Keratinocyte (primary cell): ENCODE measurements around the gene UFD1. TPM values are rescaled to one million over a fixed set of nuclear protein-coding genes. Genes with fewer than 3 reads are reported as not detected.

ENCODE experiments used
- DNase-seq: peaks from one replicate; pipeline ENCODE4 v3.0.0-alpha.2; 2011; ENCODE audit warnings: low read depth, missing footprints, low spot score
- FAIRE-seq: peaks from 2 replicates; lab custom pipeline; 2011; peaks lifted over from hg19 to GRCh38; lab: Jason Lieb, UNC
- H2AFZ ChIP-seq: 2 replicates; pipeline ENCODE4 v1.6.0; 2012; ENCODE audit warnings: low read length, control low read depth, inconsistent platforms; ENCODE audit not compliant: control insufficient read depth
- H3K27ac ChIP-seq: 2 replicates; pipeline ENCODE4 v1.5.1; 2011; ENCODE audit warnings: low read length; ENCODE audit not compliant: control insufficient read depth, insufficient read depth
- H3K27me3 ChIP-seq: 3 replicates; pipeline ENCODE4 v1.6.0; 2011; ENCODE audit warnings: low read length; ENCODE audit not compliant: control insufficient read depth, insufficient read depth; ENCODE audit errors: extremely low read depth
- H3K36me3 ChIP-seq, 2 experiments: 2 replicates in 1 of 2; 3 replicates in 1 of 2; pipeline ENCODE4 v1.5.1; 2011; ENCODE audit warnings: low read length in 2 of 2, mild to moderate bottlenecking in 1 of 2; ENCODE audit not compliant: control insufficient read depth in 2 of 2, insufficient read depth in 2 of 2; ENCODE audit errors: extremely low read depth in 1 of 2
- H3K4me1 ChIP-seq: 3 replicates; pipeline ENCODE4 v1.5.1; 2011; ENCODE audit warnings: low read length; ENCODE audit not compliant: control insufficient read depth, insufficient read depth; ENCODE audit errors: extremely low read depth
- H3K4me2 ChIP-seq: 3 replicates; pipeline ENCODE4 v1.6.0; 2011; ENCODE audit warnings: low read depth, low read length; ENCODE audit not compliant: control insufficient read depth, insufficient read depth; ENCODE audit errors: extremely low read depth
- H3K4me3 ChIP-seq, 3 experiments: fragments of 200-600 bp in 1 of 3; sonication (generic) in 1 of 3; 2 replicates in 2 of 3; 3 replicates in 1 of 3; pipeline ENCODE4 v1.5.1; 2011 to 2016; ENCODE audit warnings: low read length in 3 of 3, mild to moderate bottlenecking in 3 of 3, control low read depth in 2 of 3, inconsistent platforms in 1 of 3, low read depth in 1 of 3, mixed read lengths in 1 of 3, mixed run types in 1 of 3, moderate library complexity in 1 of 3; ENCODE audit not compliant: control insufficient read depth in 2 of 3, insufficient read depth in 2 of 3; ENCODE audit errors: extremely low read depth in 1 of 3
- H3K79me2 ChIP-seq: 2 replicates; pipeline ENCODE4 v1.6.0; 2012; ENCODE audit warnings: low read length; ENCODE audit not compliant: control insufficient read depth, insufficient read depth
- H3K9ac ChIP-seq: 3 replicates; pipeline ENCODE4 v1.6.0; 2011; ENCODE audit warnings: low read length; ENCODE audit not compliant: control insufficient read depth, insufficient read depth; ENCODE audit errors: extremely low read depth
- H3K9me1 ChIP-seq: 3 replicates; pipeline ENCODE4 v1.6.0; 2011; ENCODE audit warnings: low read length; ENCODE audit not compliant: control insufficient read depth, insufficient read depth; ENCODE audit errors: extremely low read depth
- H3K9me3 ChIP-seq: 2 replicates; pipeline ENCODE4 v1.5.1; 2012; ENCODE audit warnings: low read depth, low read length; ENCODE audit not compliant: control insufficient read depth
- H4K20me1 ChIP-seq: 3 replicates; pipeline ENCODE4 v1.6.0; 2011; ENCODE audit warnings: low read length; ENCODE audit not compliant: control insufficient read depth, insufficient read depth; ENCODE audit errors: extremely low read depth
- CTCF ChIP-seq, 3 experiments: IDR thresholded peaks in 1 of 3; conservative IDR thresholded peaks in 1 of 3; optimal IDR thresholded peaks in 1 of 3; 2 replicates in 2 of 3; 3 replicates in 1 of 3; pipeline versions ENCODE3 to v1.5.1; 2011; ENCODE audit warnings: low read length in 3 of 3, mild to moderate bottlenecking in 3 of 3, moderate library complexity in 2 of 3, control low read depth in 1 of 3, inconsistent platforms in 1 of 3; ENCODE audit not compliant: insufficient read depth in 2 of 3; ENCODE audit errors: extremely low read depth in 1 of 3
- EZH2 ChIP-seq: IDR thresholded peaks from one replicate; pipeline ENCODE4 v1.6.1; 2012; ENCODE audit warnings: inconsistent platforms, mild to moderate bottlenecking, low read length, moderate library complexity
- dilution Hi-C: fragments of 300-500 bp; cut with MboI; formaldehyde crosslinking; loops from one replicate; pipeline ENCODE4 v1.7.0; 2020; ENCODE audit warnings: low sequenced_read_pairs; ENCODE audit not compliant: extremely low pct_ligation_motif_present
- polyA plus RNA-seq, 5 experiments: library from polyadenylated mRNA; depleted of rRNA in 3 of 5; stranded (reverse) in 3 of 5; stranded (forward) in 1 of 5; unstranded in 1 of 5; fragments of >200 nt; gene quantifications; 1 replicate in 1 of 5; 2 replicates in 3 of 5; 3 replicates in 1 of 5; pipeline versions ENCODE4 v1.2.1 to v1.2.3, GENCODE V29; 2011 to 2012; ENCODE audit warnings: missing spikeins in 2 of 5, low read depth in 1 of 5, low replicate concordance in 1 of 5

Gene UFD1
- polyA plus RNA-seq, 1 donor (not counting 4 experiments of a cell fraction or from before 2014, with no cell fraction given): 145 TPM

- Histone ChIP-seq H3K27ac (no peak overlapping the region), H3K36me3 (peaks cover 30 to 32% of the 10 kb centered on the region in 2 experiments), H3K4me3 (no peak overlapping the region), H3K4me1 (no peaks in the 10 kb centered on the region), H4K20me1 (no peaks in the 10 kb centered on the region), H3K79me2 (no peaks in the 10 kb centered on the region), H3K27me3 (no peaks in the 10 kb centered on the region), H3K9me1 (no peaks in the 10 kb centered on the region), H3K4me2 (no peak overlapping the region), H3K9ac (no peak overlapping the region), H2AFZ (no peak overlapping the region), H3K9me3 (no peaks in the 10 kb centered on the region)
- DNase-seq (no peak), FAIRE-seq (no peak)
- dilution Hi-C loops: loop anchor here (10.0 kb wide), 1 partner anchor 63 kb away; the partner anchor contains the start of gene CLDN5
- TF ChIP-seq CTCF (optimal IDR thresholded peaks at IDR 0.05 in 1 of 3, IDR thresholded peaks at IDR 0.05 in 1 of 3, conservative IDR thresholded peaks at IDR 0.05 in 1 of 3; ENCODE audit: extremely low read depth in 1 of 3, insufficient read depth in 2 of 3, low read length in 3 of 3) (no peak), EZH2 (no peak)
Measured at GRCh38 chr22:19461506-19461905, 17.5 kb downstream of the UFD1 start.

- H3K79me2 ChIP-seq: no peaks in the 10 kb centered on the region
- no peak for DNase-seq
- FAIRE-seq: no peak
- dilution Hi-C loops: loop anchor here (10.0 kb wide), 1 partner anchor 65 kb away; the partner anchor contains the start of gene CLDN5
- TF ChIP-seq EZH2 (no peak), CTCF (optimal IDR thresholded peaks at IDR 0.05 in 1 of 3, IDR thresholded peaks at IDR 0.05 in 1 of 3, conservative IDR thresholded peaks at IDR 0.05 in 1 of 3; ENCODE audit: extremely low read depth in 1 of 3, insufficient read depth in 2 of 3, low read length in 3 of 3) (no peak)
- peaks cover 33% of the 10 kb centered on the region in 2 experiments for H3K36me3 ChIP-seq
- H3K4me2 ChIP-seq: no peak overlapping the region
- no peak overlapping the region for H3K9ac ChIP-seq
- no peak overlapping the region for H3K4me3 ChIP-seq
- no peaks in the 10 kb centered on the region for H4K20me1 ChIP-seq
- H3K27me3 ChIP-seq: no peaks in the 10 kb centered on the region
- H3K4me1 ChIP-seq: peaks cover 10% of the 10 kb centered on the region
- H3K27ac ChIP-seq: no peak overlapping the region
- H3K9me1 ChIP-seq: no peaks in the 10 kb centered on the region
- H3K9me3 ChIP-seq: no peaks in the 10 kb centered on the region
- no peak overlapping the region for H2AFZ ChIP-seq
Measured at GRCh38 chr22:19460036-19460435, 19.0 kb downstream of the UFD1 start.
